GM10266 (cell line): Measurements from ENCODE around the gene SNTG2.

Experiments
- DNase-seq: peaks from one replicate; pipeline ENCODE4 v3.0.0; 2012; ENCODE audit errors: extremely low spot score
- TF ChIP-seq, protein P1 (sequence below): IDR thresholded peaks from 2 replicates; pipeline ENCODE4 v1.5.1; 2012; ENCODE audit warnings: mild to moderate bottlenecking, low read depth; ENCODE audit not compliant: control insufficient read depth, insufficient read depth; ENCODE audit errors: missing control alignments

The SNTG2 gene

DNA sequence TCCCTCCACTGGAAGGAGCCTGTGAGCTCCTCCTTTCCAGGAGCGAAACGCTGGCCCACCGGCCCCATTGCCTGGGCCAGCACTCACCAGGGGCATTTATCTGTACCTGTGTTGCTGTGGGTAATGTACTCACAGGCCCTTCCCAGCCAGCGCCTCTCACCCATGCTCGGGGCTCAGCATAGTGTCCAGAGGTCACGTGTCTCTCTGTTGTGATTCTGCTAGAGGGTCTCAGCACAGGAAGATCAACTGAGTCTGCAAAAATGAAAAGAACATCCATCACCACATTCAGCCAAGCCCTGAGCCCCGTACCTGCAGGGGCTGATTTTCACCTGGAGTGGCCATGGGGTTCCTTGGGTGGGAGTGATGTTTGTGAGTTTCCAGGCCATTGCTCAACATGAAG lies 359.6 kb downstream of the SNTG2 start:
- DNase-seq, result no peak
- TF ChIP-seq, protein P1, sequence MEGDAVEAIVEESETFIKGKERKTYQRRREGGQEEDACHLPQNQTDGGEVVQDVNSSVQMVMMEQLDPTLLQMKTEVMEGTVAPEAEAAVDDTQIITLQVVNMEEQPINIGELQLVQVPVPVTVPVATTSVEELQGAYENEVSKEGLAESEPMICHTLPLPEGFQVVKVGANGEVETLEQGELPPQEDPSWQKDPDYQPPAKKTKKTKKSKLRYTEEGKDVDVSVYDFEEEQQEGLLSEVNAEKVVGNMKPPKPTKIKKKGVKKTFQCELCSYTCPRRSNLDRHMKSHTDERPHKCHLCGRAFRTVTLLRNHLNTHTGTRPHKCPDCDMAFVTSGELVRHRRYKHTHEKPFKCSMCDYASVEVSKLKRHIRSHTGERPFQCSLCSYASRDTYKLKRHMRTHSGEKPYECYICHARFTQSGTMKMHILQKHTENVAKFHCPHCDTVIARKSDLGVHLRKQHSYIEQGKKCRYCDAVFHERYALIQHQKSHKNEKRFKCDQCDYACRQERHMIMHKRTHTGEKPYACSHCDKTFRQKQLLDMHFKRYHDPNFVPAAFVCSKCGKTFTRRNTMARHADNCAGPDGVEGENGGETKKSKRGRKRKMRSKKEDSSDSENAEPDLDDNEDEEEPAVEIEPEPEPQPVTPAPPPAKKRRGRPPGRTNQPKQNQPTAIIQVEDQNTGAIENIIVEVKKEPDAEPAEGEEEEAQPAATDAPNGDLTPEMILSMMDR, result no peak

DNA sequence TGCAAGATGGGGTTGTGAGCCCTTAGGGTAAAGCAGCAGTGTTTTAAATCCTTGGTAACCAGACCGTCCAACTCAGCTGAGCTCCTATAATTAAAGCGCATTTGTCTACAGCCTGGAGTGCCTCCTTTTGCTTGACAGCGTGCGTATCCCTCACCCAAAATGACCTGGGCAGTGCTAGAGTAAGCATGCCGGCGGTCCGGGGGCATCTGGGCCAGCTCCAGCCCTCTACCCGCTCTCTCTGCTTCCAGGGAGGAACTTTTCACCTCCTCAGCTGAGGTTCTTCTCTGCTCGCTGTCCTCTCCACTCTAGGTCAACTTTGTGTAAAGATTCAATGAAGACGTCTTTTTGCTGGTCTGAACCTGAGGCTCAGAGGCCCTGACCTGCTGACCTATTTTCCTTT lies 360.2 kb downstream of the SNTG2 start:
- TF ChIP-seq, protein P1, result no peak
- no peak for DNase-seq

DNA sequence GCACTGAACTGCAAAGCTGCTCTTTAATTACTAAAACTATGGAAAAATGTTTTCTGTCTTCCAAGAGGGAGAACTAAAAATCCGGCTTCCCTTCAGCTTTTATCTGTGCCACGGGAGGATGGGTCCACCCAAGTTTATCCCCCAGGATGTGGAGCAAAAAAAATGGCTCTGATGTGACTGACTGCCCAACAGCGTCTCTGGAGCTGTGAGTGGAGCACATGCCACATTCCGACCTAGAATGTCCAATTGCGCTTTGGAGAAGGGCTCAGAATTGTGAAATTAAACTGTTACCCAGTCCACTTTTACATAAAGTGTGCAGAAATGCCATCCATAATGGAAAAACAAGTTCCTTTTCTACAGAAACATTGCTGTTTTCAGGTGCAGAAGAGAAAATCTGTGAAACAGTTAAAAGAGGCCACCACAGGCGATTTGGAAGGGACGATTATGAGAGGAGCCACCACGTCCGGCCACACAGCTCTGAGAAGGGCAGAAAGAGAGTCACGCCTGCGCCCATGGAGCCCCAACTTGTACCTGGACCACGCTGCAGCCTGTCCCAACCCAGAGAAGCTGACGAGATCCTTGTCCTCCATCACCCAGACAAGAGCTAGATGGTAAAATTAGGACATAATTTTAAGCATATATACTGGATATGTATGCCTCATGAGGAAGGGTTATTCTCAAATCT lies 362.7 kb downstream of the SNTG2 start:
- TF ChIP-seq, protein P1, result no peak
- no peak for DNase-seq

DNA sequence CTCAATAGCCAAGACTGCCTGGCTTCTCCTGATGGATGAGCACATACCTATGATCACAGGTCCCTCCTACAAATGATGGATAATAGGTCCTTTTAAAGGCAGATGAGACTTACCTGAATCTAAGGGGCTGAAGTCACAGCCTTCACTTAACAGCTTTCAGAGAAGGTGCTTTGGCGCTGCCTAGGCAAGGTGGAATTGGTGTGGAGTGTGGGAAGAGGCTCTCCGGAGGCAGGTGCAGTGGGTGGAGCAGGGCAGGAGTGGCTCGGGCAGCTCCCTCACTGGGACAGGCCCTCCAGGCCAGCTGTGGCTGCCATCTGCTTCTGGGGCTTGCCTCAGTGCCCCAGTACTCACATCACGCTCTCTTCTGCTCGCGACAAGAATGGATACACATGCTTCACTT lies 363.6 kb downstream of the SNTG2 start:
- TF ChIP-seq, protein P1, result no peak

DNA sequence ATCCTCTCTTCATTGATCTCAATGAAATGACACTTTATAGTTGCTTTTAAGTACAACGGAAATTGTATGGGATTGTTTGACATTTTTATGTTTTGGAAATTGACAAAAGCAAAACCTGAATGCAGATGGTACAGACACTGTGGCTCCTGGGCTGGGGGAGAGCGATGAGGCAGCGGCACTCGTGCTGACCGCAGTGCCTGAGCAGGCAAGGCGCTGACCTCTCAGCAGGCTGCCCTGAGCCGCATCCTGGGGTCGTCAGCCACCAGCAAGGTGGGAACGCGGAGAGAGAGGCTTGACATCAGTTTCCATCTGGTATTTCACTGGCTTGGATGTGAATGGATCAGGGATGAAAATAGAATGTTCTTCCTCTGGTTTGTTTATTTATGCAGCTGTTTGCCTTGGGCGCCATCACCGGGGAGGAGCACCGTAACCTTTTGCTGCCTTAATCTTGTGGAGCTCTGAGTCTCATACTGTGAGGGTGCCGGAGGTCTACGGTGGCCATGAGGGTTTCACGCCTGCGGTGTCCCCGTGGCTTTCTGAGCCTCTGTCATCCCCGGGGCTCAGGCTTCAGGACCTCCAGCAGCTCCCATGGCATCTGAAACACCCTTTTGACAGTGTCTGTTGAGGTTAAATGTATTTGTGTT lies 367.8 kb downstream of the SNTG2 start:
- DNase-seq, result no peak
- TF ChIP-seq, protein P1, result no peak

More for the DNA sequence above, 363.6 kb downstream of the SNTG2 start:
- DNase-seq, result no peak

DNA sequence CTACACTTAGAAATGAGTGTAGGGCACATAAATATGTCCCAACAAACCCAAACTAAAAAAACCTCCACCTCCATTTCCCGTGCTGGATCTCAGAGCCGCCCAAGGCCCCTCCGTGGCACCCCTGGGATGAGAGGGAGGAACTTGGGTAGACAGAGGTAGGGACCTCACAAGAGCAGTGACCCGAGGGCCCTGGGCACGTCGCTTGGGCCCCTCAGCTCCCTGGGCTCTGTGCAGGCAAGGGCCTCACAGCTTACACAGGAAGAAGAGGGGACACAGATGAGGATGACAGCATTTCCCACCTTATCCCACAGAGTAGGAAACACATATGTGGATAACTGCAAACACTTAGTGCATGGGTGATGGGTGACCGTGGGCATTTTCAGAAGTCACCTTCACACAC lies 368.7 kb downstream of the SNTG2 start:
- DNase-seq, result no peak
- TF ChIP-seq, protein P1, result no peak

DNA sequence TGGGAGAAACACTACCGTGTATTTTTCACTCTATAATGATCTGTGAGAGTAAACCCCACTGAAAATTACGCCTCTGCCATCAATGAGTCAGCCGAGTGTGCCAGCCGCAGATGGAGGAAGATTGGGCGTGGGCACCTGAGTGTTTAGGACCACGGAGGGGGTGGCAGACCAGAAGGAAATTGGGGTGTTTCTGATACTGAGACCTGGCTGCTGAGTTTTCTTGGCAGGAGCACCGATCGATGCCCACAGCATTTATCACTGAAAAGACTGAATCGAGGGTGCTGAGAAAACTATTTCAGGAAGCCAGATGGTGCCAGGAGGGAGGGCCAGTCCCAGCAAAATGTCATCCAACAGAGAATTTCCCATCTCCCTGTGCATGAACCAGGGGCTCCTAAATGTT lies 370.7 kb downstream of the SNTG2 start:
- TF ChIP-seq, protein P1, result no peak
- DNase-seq, result no peak
